ENCODE measurements around the gene ACOXL. TPM values are rescaled to one million over a fixed set of nuclear protein-coding genes. Genes with fewer than 3 reads are reported as not detected.

ACOXL gene
- polyA plus RNA-seq, 3 donors: 0.35 TPM; not detected in 2

- Histone ChIP-seq H3K9me3 (replicated peaks in 1 of 2; ENCODE audit: control insufficient read depth in 1 of 2, insufficient read depth in 1 of 2, low read length in 2 of 2) (no peaks in the 10 kb centered on the region), H3K27ac (ENCODE audit: low read depth in 1 of 2, low read length in 2 of 2) (no peak overlapping the region), H3K27me3 (ENCODE audit: control insufficient read depth in 2 of 2, insufficient read depth in 2 of 2, low read length in 2 of 2) (no peaks in the 10 kb centered on the region), H2AFZ (ENCODE audit: insufficient read depth, low read depth, low read length, poor library complexity, severe bottlenecking) (no peak overlapping the region), H3K36me3 (replicated peaks in 1 of 2; ENCODE audit: control insufficient read depth in 1 of 2, insufficient read depth in 2 of 2, low read length in 2 of 2) (no peaks in the 10 kb centered on the region), H4K20me1 (ENCODE audit: insufficient read depth, low read length) (no peaks in the 10 kb centered on the region), H3K9ac (ENCODE audit: insufficient read depth, low read length, poor library complexity, severe bottlenecking) (no peak overlapping the region), H3K79me2 (ENCODE audit: insufficient read depth, low read length) (no peaks in the 10 kb centered on the region), H3K4me3 (replicated peaks in 1 of 3; ENCODE audit: low read depth in 2 of 3, low read length in 3 of 3) (no peak overlapping the region), H3K4me1 (ENCODE audit: control insufficient read depth in 1 of 2, insufficient read depth in 2 of 2, low read length in 2 of 2) (no peaks in the 10 kb centered on the region), H3K4me2 (replicated peaks; ENCODE audit: extremely low read depth, low read length, poor library complexity, severe bottlenecking) (no peak overlapping the region)
- WGBS (ENCODE audit: insufficient coverage): 89% methylated on average over 4 of the region's 8 CpGs
- Mint-ChIP-seq H3K27me3 (ENCODE audit: low read depth in 3 of 3) (peaks cover 3 to 7% (median 6%) of the 10 kb centered on the region in 3 donors), H3K27ac (no peak overlapping the region), H3K36me3 (peaks cover 0 to 2% of the 10 kb centered on the region in 2 donors), H3K9me3 (peaks cover 0 to 2% (median 0%) of the 10 kb centered on the region in 7 donors), H3K4me1 (peaks cover 3% of the 10 kb centered on the region), H3K4me3 (no peak overlapping the region)
- intact Hi-C loops (cut with micrococcal nuclease): no loop called here
- TF ChIP-seq CTCF (IDR thresholded peaks at IDR 0.05): no peak
- no peak for DNase-seq
Measured at GRCh38 chr2:111054791-111055691, 322.7 kb downstream of the ACOXL start.

- WGBS (ENCODE audit: insufficient coverage): no CpG with 5 or more reads among the region's 2 CpGs
- Mint-ChIP-seq H3K27ac (no peak overlapping the region), H3K9me3 (peaks cover 0 to 3% (median 0%) of the 10 kb centered on the region in 7 donors), H3K36me3 (peaks cover 0 to 2% of the 10 kb centered on the region in 2 donors), H3K4me1 (peaks cover 5% of the 10 kb centered on the region), H3K27me3 (ENCODE audit: low read depth in 3 of 3) (peaks cover 3 to 7% (median 6%) of the 10 kb centered on the region in 3 donors), H3K4me3 (no peak overlapping the region)
- Histone ChIP-seq H4K20me1 (ENCODE audit: insufficient read depth, low read length) (no peaks in the 10 kb centered on the region), H3K27ac (ENCODE audit: low read depth in 1 of 2, low read length in 2 of 2) (no peak overlapping the region), H2AFZ (ENCODE audit: insufficient read depth, low read depth, low read length, poor library complexity, severe bottlenecking) (no peak overlapping the region), H3K36me3 (replicated peaks in 1 of 2; ENCODE audit: control insufficient read depth in 1 of 2, insufficient read depth in 2 of 2, low read length in 2 of 2) (no peaks in the 10 kb centered on the region), H3K27me3 (ENCODE audit: control insufficient read depth in 2 of 2, insufficient read depth in 2 of 2, low read length in 2 of 2) (no peaks in the 10 kb centered on the region), H3K4me1 (ENCODE audit: control insufficient read depth in 1 of 2, insufficient read depth in 2 of 2, low read length in 2 of 2) (peaks cover 1 to 2% of the 10 kb centered on the region in 2 donors), H3K79me2 (ENCODE audit: insufficient read depth, low read length) (no peaks in the 10 kb centered on the region), H3K4me3 (replicated peaks in 1 of 3; ENCODE audit: low read depth in 2 of 3, low read length in 3 of 3) (no peak overlapping the region), H3K9me3 (replicated peaks in 1 of 2; ENCODE audit: control insufficient read depth in 1 of 2, insufficient read depth in 1 of 2, low read length in 2 of 2) (no peaks in the 10 kb centered on the region), H3K9ac (ENCODE audit: insufficient read depth, low read length, poor library complexity, severe bottlenecking) (no peak overlapping the region), H3K4me2 (replicated peaks; ENCODE audit: extremely low read depth, low read length, poor library complexity, severe bottlenecking) (no peak overlapping the region)
- intact Hi-C loops (cut with micrococcal nuclease): no loop called here
- DNase-seq: no peak
- TF ChIP-seq CTCF (IDR thresholded peaks at IDR 0.05): no peak
Measured at GRCh38 chr2:111055735-111056134, 323.4 kb downstream of the ACOXL start.
